Measurements from ENCODE around the gene ISCA2. TPM values are rescaled to one million over a fixed set of nuclear protein-coding genes. Genes with fewer than 3 reads are reported as not detected.
A peak's percentile ranks its signal among the peaks of the same experiment; 100 is the strongest.

Gene ISCA2
- total RNA-seq, 1 donor from 2014 or later: 35.3 TPM

GRCh38 chr14:74482571-74482970 is 11.0 kb upstream of the ISCA2 start:
- TF ChIP-seq CTCF (IDR thresholded peaks at IDR 0.05): no peak
- ChIA-PET POLR2A (no interaction called here), CTCF (no interaction called here)
- ATAC-seq (ENCODE audit: low read depth): no peak
- DNase-seq: no peak
- intact Hi-C loops (cut with micrococcal nuclease): no loop called here
- Mint-ChIP-seq H3K9me3 (no peaks in the 10 kb centered on the region), H3K4me1 (no peaks in the 10 kb centered on the region), H3K27ac (no peak overlapping the region), H3K27me3 (no peaks in the 10 kb centered on the region), H3K36me3 (ENCODE audit: low read depth) (peaks cover 69% of the 10 kb centered on the region), H3K4me3 (no peak overlapping the region)

- ChIA-PET CTCF (no interaction called here), POLR2A (no interaction called here)
- Mint-ChIP-seq H3K36me3 (ENCODE audit: low read depth) (peaks cover 68% of the 10 kb centered on the region), H3K9me3 (no peaks in the 10 kb centered on the region), H3K27ac (no peak overlapping the region), H3K4me3 (no peak overlapping the region), H3K27me3 (no peaks in the 10 kb centered on the region), H3K4me1 (no peaks in the 10 kb centered on the region)
- no peak for TF ChIP-seq CTCF (IDR thresholded peaks at IDR 0.05)
- intact Hi-C loops (cut with micrococcal nuclease): no loop called here
- DNase-seq (no peak), ATAC-seq (ENCODE audit: low read depth) (no peak)
These were observed 10.2 kb upstream of the ISCA2 start for GRCh38 chr14:74483321-74483720.

- CTCF ChIA-PET: no interaction called here
- H3K36me3 Mint-ChIP-seq (ENCODE audit: low read depth): peaks cover 46% of the 10 kb centered on the region
These were observed 7.4 kb upstream of the ISCA2 start for GRCh38 chr14:74486164-74486563.

DNA sequence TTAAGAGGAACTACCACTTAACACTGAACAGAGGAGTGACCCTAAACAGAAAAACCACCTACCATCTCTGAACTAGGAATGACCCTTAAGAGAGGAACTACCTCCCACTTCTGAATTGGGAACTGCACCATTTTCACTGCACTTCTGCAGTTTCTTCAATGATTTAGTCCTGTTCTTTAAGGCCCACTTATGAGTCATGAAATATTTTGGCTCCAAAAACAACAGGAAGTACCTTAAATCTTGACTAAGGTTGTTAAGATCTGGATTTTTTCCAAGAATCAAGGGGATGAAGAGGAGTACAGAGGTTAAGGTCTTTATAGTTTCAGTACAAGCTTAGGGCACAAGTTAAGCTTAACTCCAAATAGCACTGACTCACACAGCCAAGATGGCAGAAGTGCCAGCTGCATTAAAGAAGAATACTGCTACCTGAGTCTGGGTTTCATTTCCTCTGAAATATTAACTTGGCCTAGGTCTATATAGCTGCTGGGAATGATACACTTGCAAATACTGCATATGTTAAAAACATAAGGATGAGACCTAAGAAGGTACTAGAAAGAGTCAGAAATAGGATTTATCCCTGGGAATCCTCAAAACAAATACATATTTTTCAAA is 4.7 kb upstream of the ISCA2 start:
- Mint-ChIP-seq H3K4me3 (no peak overlapping the region), H3K9me3 (no peaks in the 10 kb centered on the region), H3K27me3 (no peaks in the 10 kb centered on the region), H3K4me1 (peaks cover 18% of the 10 kb centered on the region), H3K27ac (peak overlapping the region; percentile 67), H3K36me3 (ENCODE audit: low read depth) (peaks cover 24% of the 10 kb centered on the region)
- intact Hi-C loops (cut with micrococcal nuclease): no loop called here
- no peak for TF ChIP-seq CTCF (IDR thresholded peaks at IDR 0.05)
- ChIA-PET CTCF (no interaction called here), POLR2A (interaction anchor here (0.9 kb wide), 1 partner anchor 87 kb away, joined by 3 read pairs; no protein-coding TSS in a partner anchor)
- no peak for DNase-seq
- no peak for ATAC-seq (ENCODE audit: low read depth)

More at GRCh38 chr14:74486164-74486563, 7.4 kb upstream of the ISCA2 start:
- DNase-seq: no peak
- intact Hi-C loops (cut with micrococcal nuclease): no loop called here
- POLR2A ChIA-PET: no interaction called here
- Mint-ChIP-seq H3K27ac (no peak overlapping the region), H3K4me1 (peaks cover 14% of the 10 kb centered on the region), H3K4me3 (no peak overlapping the region), H3K9me3 (no peaks in the 10 kb centered on the region), H3K27me3 (no peaks in the 10 kb centered on the region)
- no peak for ATAC-seq (ENCODE audit: low read depth)
- no peak for TF ChIP-seq CTCF (IDR thresholded peaks at IDR 0.05)

- no peaks in the 10 kb centered on the region for H3K27me3 Mint-ChIP-seq
- POLR2A ChIA-PET: interaction anchor here (0.6 kb wide), 1 partner anchor 393 kb away, joined by 5 read pairs; no protein-coding TSS in a partner anchor
These were observed 3.1 kb upstream of the ISCA2 start for GRCh38 chr14:74490486-74490885.

More at GRCh38 chr14:74490486-74490885, 3.1 kb upstream of the ISCA2 start:
- ATAC-seq (ENCODE audit: low read depth) (no peak), DNase-seq (no peak)
- Mint-ChIP-seq H3K27ac (no peak overlapping the region), H3K4me1 (peaks cover 33% of the 10 kb centered on the region), H3K36me3 (ENCODE audit: low read depth) (peaks cover 16% of the 10 kb centered on the region), H3K9me3 (no peaks in the 10 kb centered on the region), H3K4me3 (no peak overlapping the region)
- intact Hi-C loops (cut with micrococcal nuclease): loop anchor here (5.0 to 10.0 kb wide), 2 partner anchors 454 to 1172 kb away; partner anchors contain the start of genes ERG28 and TTLL5
- CTCF ChIA-PET: interaction anchor here (0.9 to 2.4 kb wide), 2 partner anchors 32 to 127 kb away, joined by 3 to 14 read pairs; no protein-coding TSS in a partner anchor
- TF ChIP-seq CTCF (IDR thresholded peaks at IDR 0.05): no peak
